MM.1S (cell line): ENCODE data around the gene PLOD1.

Source experiments
- DNase-seq: peaks from one replicate; pipeline ENCODE4 v3.0.0-alpha.2; 2015
- H2AFZ ChIP-seq: fragments of 300-600 bp; sonication (generic); 2 replicates; pipeline ENCODE4 v1.6.0; 2016; ENCODE audit warnings: antibody characterized with exemption, low read length
- H3F3A ChIP-seq: fragments of 300-600 bp; sonication (generic); 2 replicates; pipeline ENCODE4 v1.6.1; 2016; ENCODE audit warnings: mild to moderate bottlenecking, antibody characterized with exemption, low read length, moderate library complexity, mixed read lengths; ENCODE audit not compliant: insufficient read depth
- H3K27ac ChIP-seq: fragments of 300-600 bp; sonication (generic); 2 replicates; pipeline ENCODE4 v1.5.1; 2016; ENCODE audit warnings: mild to moderate bottlenecking, low read length
- H3K27me3 ChIP-seq: fragments of 300-600 bp; sonication (generic); replicated peaks from 2 replicates; pipeline ENCODE4 v1.6.0; 2016; ENCODE audit warnings: low read length; ENCODE audit not compliant: insufficient read depth
- H3K36me3 ChIP-seq: fragments of 300-600 bp; sonication (generic); replicated peaks from 2 replicates; pipeline ENCODE4 v1.6.1; 2016; ENCODE audit warnings: mild to moderate bottlenecking, low read length, mixed read lengths; ENCODE audit not compliant: insufficient read depth
- H3K4me1 ChIP-seq: fragments of 300-600 bp; sonication (generic); 2 replicates; pipeline ENCODE4 v1.6.1; 2016; ENCODE audit warnings: low read length, mixed read lengths
- H3K4me2 ChIP-seq: fragments of 300-600 bp; sonication (generic); 2 replicates; pipeline ENCODE4 v1.6.0; 2016; ENCODE audit warnings: low read depth, low read length
- H3K4me3 ChIP-seq: fragments of 300-600 bp; sonication (generic); 2 replicates; pipeline ENCODE4 v1.5.1; 2016; ENCODE audit warnings: low read length, mixed read lengths
- H3K79me2 ChIP-seq: fragments of 300-600 bp; sonication (generic); 2 replicates; pipeline ENCODE4 v1.6.1; 2016; ENCODE audit warnings: mixed run types, low read length, mixed read lengths
- H3K9ac ChIP-seq: fragments of 300-600 bp; sonication (generic); 2 replicates; pipeline ENCODE4 v1.6.1; 2016; ENCODE audit warnings: low read length, mixed read lengths
- H3K9me2 ChIP-seq: fragments of 300-600 bp; sonication (generic); replicated peaks from 2 replicates; pipeline ENCODE4 v1.6.1; 2016; ENCODE audit warnings: mild to moderate bottlenecking, low read length, mixed read lengths; ENCODE audit not compliant: insufficient read depth
- H3K9me3 ChIP-seq: fragments of 300-600 bp; sonication (generic); replicated peaks from 2 replicates; pipeline ENCODE4 v1.6.1; 2016; ENCODE audit warnings: mild to moderate bottlenecking, low read length, mixed read lengths; ENCODE audit not compliant: insufficient read depth
- H4K20me1 ChIP-seq: fragments of 300-600 bp; sonication (generic); 2 replicates; pipeline ENCODE4 v1.6.1; 2016; ENCODE audit warnings: mild to moderate bottlenecking, low read length, moderate library complexity, mixed read lengths; ENCODE audit not compliant: insufficient read depth
- EZH2 ChIP-seq: fragments of 300-600 bp; sonication (generic); optimal IDR thresholded peaks from 2 replicates; pipeline ENCODE3; 2017; ENCODE audit warnings: low read depth, mild to moderate bottlenecking, antibody characterized with exemption, low read length, mixed read lengths
- EZH2phosphoT487 ChIP-seq: fragments of 300-600 bp; sonication (generic); IDR thresholded peaks from 2 replicates; pipeline ENCODE4 v1.6.1; 2018; ENCODE audit warnings: antibody characterized with exemption, low read length
- TF ChIP-seq, protein P1 (sequence below): fragments of 300-600 bp; sonication (generic); IDR thresholded peaks from 2 replicates; pipeline ENCODE4 v1.5.1; 2016; ENCODE audit warnings: antibody characterized with exemption, low read length, mixed read lengths

The PLOD1 gene

GRCh38 chr1:11925938-11926292 lies 8.6 kb upstream of the PLOD1 start:
- H2AFZ ChIP-seq, result no peak overlapping the region
- H3K9me3 ChIP-seq, result no peaks in the 10 kb centered on the region
- no peak for DNase-seq
- no peaks in the 10 kb centered on the region; the same call in 1 of the 2 replicates for H3K36me3 ChIP-seq
- H3K9ac ChIP-seq, result peak overlapping the region; percentile 35; the same call in 1 of the 2 replicates
- no peaks in the 10 kb centered on the region for H3K27me3 ChIP-seq
- TF ChIP-seq EZH2phosphoT487, result no peak
- TF ChIP-seq EZH2, result no peak
- TF ChIP-seq, protein P1, sequence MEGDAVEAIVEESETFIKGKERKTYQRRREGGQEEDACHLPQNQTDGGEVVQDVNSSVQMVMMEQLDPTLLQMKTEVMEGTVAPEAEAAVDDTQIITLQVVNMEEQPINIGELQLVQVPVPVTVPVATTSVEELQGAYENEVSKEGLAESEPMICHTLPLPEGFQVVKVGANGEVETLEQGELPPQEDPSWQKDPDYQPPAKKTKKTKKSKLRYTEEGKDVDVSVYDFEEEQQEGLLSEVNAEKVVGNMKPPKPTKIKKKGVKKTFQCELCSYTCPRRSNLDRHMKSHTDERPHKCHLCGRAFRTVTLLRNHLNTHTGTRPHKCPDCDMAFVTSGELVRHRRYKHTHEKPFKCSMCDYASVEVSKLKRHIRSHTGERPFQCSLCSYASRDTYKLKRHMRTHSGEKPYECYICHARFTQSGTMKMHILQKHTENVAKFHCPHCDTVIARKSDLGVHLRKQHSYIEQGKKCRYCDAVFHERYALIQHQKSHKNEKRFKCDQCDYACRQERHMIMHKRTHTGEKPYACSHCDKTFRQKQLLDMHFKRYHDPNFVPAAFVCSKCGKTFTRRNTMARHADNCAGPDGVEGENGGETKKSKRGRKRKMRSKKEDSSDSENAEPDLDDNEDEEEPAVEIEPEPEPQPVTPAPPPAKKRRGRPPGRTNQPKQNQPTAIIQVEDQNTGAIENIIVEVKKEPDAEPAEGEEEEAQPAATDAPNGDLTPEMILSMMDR, result no peak
- peak overlapping the region; percentile 57 for H3K4me3 ChIP-seq
- peak overlapping the region; percentile 98; the same call in 1 of the 2 replicates for H3K4me2 ChIP-seq
- H3K79me2 ChIP-seq, result peaks cover 45% of the 10 kb centered on the region
- H3K4me1 ChIP-seq, result peaks cover 11% of the 10 kb centered on the region
- H4K20me1 ChIP-seq, result 0 out of 2 replicates have a peak, but pooled peaks cover 5% of the 10 kb centered on the region
- peaks cover 7% of the 10 kb centered on the region for H3F3A ChIP-seq
- no peaks in the 10 kb centered on the region for H3K9me2 ChIP-seq
- no peak overlapping the region for H3K27ac ChIP-seq

- no peak overlapping the region for H3K4me3 ChIP-seq
- no peaks in the 10 kb centered on the region; the same call in 1 of the 2 replicates for H3K36me3 ChIP-seq
- peaks cover 7% of the 10 kb centered on the region for H3F3A ChIP-seq
- H3K9ac ChIP-seq, result no peak overlapping the region
- no peak overlapping the region for H3K27ac ChIP-seq
- peaks cover 27% of the 10 kb centered on the region for H3K79me2 ChIP-seq
- no peaks in the 10 kb centered on the region for H3K9me2 ChIP-seq
- H3K4me1 ChIP-seq, result peaks cover 11% of the 10 kb centered on the region
- no peaks in the 10 kb centered on the region for H3K9me3 ChIP-seq
- no peaks in the 10 kb centered on the region for H3K27me3 ChIP-seq
- H2AFZ ChIP-seq, result no peak overlapping the region
- H4K20me1 ChIP-seq, result 0 out of 2 replicates have a peak, but pooled peaks cover 5% of the 10 kb centered on the region
- H3K4me2 ChIP-seq, result no peak overlapping the region
- no peak for DNase-seq
- TF ChIP-seq EZH2phosphoT487 (no peak), EZH2 (no peak)
- TF ChIP-seq, protein P1, result no peak
Observed at GRCh38 chr1:11927866-11928592, 6.5 kb upstream of the PLOD1 start.

DNA sequence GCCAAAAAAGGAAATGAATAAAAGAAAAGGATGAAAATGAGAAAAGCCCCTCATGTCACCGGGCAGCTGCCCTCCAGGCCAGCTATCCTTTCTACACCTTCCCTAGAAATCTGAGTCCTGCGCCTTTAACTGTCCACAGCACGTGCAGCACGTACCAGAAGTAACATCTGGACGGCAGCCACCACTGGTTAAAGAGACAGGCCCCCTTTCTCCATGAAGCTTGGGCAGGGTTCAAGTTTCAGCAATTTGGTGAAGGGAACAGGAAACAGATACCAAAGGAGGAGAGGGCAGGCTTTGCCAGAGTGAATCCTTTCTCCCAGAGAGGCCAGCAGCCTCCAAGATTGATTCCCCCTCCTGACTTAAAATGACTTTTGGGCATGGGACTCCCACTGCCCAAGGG lies 4.7 kb upstream of the PLOD1 start:
- TF ChIP-seq, protein P1, result no peak
- Histone ChIP-seq H3K9me3 (no peaks in the 10 kb centered on the region), H3K4me1 (peaks cover 10% of the 10 kb centered on the region), H3K36me3 (no peaks in the 10 kb centered on the region), H3K9me2 (no peaks in the 10 kb centered on the region), H3K9ac (no peak overlapping the region), H4K20me1 (0 out of 2 replicates have a peak, but pooled peaks cover 2% of the 10 kb centered on the region), H3K79me2 (peaks cover 11% of the 10 kb centered on the region), H3K27me3 (no peaks in the 10 kb centered on the region), H3K27ac (no peak overlapping the region), H3K4me3 (no peak overlapping the region), H3F3A (peaks cover 3% of the 10 kb centered on the region), H2AFZ (peak overlapping the region; percentile 80), H3K4me2 (peak overlapping the region; percentile 43; the same call in 1 of the 2 replicates)
- peak; percentile 62 for DNase-seq
